Stimulated activated CD4-positive, alpha-beta T cell treated with anti-CD3 and anti-CD28 coated beads, TNF-alpha, amount 100 ng/mL, for 4 hours (primary cell): ENCODE results near the gene VWC2L.

Experiments
- DNase-seq, 3 experiments: peaks; one replicate each; pipeline ENCODE4 v3.0.0-alpha.2; 2020; ENCODE audit warnings: low read depth in 3 of 3

The VWC2L gene

GRCh38 chr2:214593727-214594126, 182.9 kb downstream of the VWC2L start:
- DNase-seq = no peak

GRCh38 chr2:214601852-214602633, 191.2 kb downstream of the VWC2L start:
- no peak for DNase-seq

- DNase-seq = no peak
These were observed 194.0 kb downstream of the VWC2L start for GRCh38 chr2:214604861-214605260.

GRCh38 chr2:214607051-214607450, 196.2 kb downstream of the VWC2L start:
- DNase-seq = no peak

GRCh38 chr2:214611015-214611414, 200.2 kb downstream of the VWC2L start:
- DNase-seq = no peak

GRCh38 chr2:214624166-214624760, 213.4 kb downstream of the VWC2L start:
- DNase-seq = no peak

- no peak for DNase-seq
These were observed 217.2 kb downstream of the VWC2L start for GRCh38 chr2:214628091-214628490.
